Peyer's patch (tissue), 4 donors: ENCODE measurements around the gene FOXL1.

Source experiments
- POLR2A ChIP-seq, 2 donors: fragments of 450-650 bp; IDR thresholded peaks; one replicate each; pipeline ENCODE4 v1.5.1; 2017; ENCODE audit warnings: antibody characterized with exemption in 2 of 2, mild to moderate bottlenecking in 2 of 2, moderate library complexity in 2 of 2
- TF ChIP-seq, protein P1 (sequence below), 6 experiments: fragments of 450-650 bp in 4 of 6; fragments of 200-600 bp in 2 of 6; sonication (generic) in 1 of 6; IDR thresholded peaks; one replicate each; pipeline ENCODE4 v1.5.1; 2017 to 2019; ENCODE audit warnings: antibody characterized with exemption in 6 of 6, mild to moderate bottlenecking in 3 of 6, moderate library complexity in 1 of 6

GRCh38 chr16:86557587-86557986 is 20.8 kb upstream of the FOXL1 start:
- TF ChIP-seq, protein P1, sequence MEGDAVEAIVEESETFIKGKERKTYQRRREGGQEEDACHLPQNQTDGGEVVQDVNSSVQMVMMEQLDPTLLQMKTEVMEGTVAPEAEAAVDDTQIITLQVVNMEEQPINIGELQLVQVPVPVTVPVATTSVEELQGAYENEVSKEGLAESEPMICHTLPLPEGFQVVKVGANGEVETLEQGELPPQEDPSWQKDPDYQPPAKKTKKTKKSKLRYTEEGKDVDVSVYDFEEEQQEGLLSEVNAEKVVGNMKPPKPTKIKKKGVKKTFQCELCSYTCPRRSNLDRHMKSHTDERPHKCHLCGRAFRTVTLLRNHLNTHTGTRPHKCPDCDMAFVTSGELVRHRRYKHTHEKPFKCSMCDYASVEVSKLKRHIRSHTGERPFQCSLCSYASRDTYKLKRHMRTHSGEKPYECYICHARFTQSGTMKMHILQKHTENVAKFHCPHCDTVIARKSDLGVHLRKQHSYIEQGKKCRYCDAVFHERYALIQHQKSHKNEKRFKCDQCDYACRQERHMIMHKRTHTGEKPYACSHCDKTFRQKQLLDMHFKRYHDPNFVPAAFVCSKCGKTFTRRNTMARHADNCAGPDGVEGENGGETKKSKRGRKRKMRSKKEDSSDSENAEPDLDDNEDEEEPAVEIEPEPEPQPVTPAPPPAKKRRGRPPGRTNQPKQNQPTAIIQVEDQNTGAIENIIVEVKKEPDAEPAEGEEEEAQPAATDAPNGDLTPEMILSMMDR (IDR thresholded peaks at IDR 0.05): no peak
- no peak for TF ChIP-seq POLR2A (IDR thresholded peaks at IDR 0.05)
